Endodermal cell (in vitro differentiated cells): ENCODE data around the gene PIAS2. TPM values are rescaled to one million over a fixed set of nuclear protein-coding genes. Genes with fewer than 3 reads are reported as not detected.
"Not testable (repeated sequence)": the region's sequence is repeated elsewhere in the genome, so short reads cannot be mapped to it uniquely, and the experiment has no call there.

Experiments used
- DNase-seq: peaks from one replicate; pipeline ENCODE4 v3.0.0-alpha.2; 2017
- H3K27ac ChIP-seq: 2 replicates; pipeline ENCODE4 v1.5.1; 2013; ENCODE audit warnings: mild to moderate bottlenecking, low read depth, low read length, moderate library complexity
- H3K27me3 ChIP-seq: 2 replicates; pipeline ENCODE4 v1.6.1; 2013; ENCODE audit warnings: mild to moderate bottlenecking, low read length, moderate library complexity; ENCODE audit not compliant: insufficient read depth, control insufficient read depth, poor library complexity, severe bottlenecking
- H3K36me3 ChIP-seq: 2 replicates; pipeline ENCODE4 v1.7.0; 2013; ENCODE audit warnings: mild to moderate bottlenecking, low read length, moderate library complexity; ENCODE audit not compliant: control insufficient read depth, insufficient read depth
- H3K4me1 ChIP-seq: one replicate; pipeline ENCODE4 v1.7.0; 2013; ENCODE audit warnings: low read length; ENCODE audit not compliant: control insufficient read depth, insufficient read depth
- H3K4me3 ChIP-seq: 2 replicates; pipeline ENCODE4 v1.5.1; 2013; ENCODE audit warnings: mild to moderate bottlenecking, low read length, moderate library complexity
- H3K9ac ChIP-seq: 2 replicates; pipeline ENCODE4 v1.6.1; 2013; ENCODE audit warnings: mild to moderate bottlenecking, low read length, moderate library complexity; ENCODE audit not compliant: poor library complexity, severe bottlenecking; ENCODE audit errors: extremely low read depth
- H3K9me3 ChIP-seq: 2 replicates; pipeline ENCODE4 v1.6.1; 2013; ENCODE audit warnings: mild to moderate bottlenecking, low read length, moderate library complexity; ENCODE audit not compliant: control insufficient read depth
- H3K27ac Mint-ChIP-seq: 2 replicates; pipeline ENCODE4 v1.8.0; 2020; ENCODE audit warnings: mixed read lengths
- H3K27me3 Mint-ChIP-seq: 2 replicates; pipeline ENCODE4 v1.8.0; 2021; ENCODE audit warnings: mild to moderate bottlenecking, mixed read lengths; ENCODE audit not compliant: insufficient read depth
- H3K36me3 Mint-ChIP-seq: 2 replicates; pipeline ENCODE4 v1.8.0; 2020; ENCODE audit warnings: low read depth, mixed read lengths
- H3K4me1 Mint-ChIP-seq: 2 replicates; pipeline ENCODE4 v1.8.0; 2020; ENCODE audit warnings: mixed read lengths
- H3K4me3 Mint-ChIP-seq: 2 replicates; pipeline ENCODE4 v1.8.0; 2020; ENCODE audit warnings: mild to moderate bottlenecking, moderate library complexity, mixed read lengths
- H3K9me3 Mint-ChIP-seq: 2 replicates; pipeline ENCODE4 v1.8.0; 2020; ENCODE audit warnings: mild to moderate bottlenecking, mixed read lengths
- WGBS, 2 experiments: methylation state at CpG; one replicate each; pipeline versions ENCODE4 v1.1.5 to v1.1.7; 2013; ENCODE audit warnings: missing lambda C conversion rate in 2 of 2, mixed read lengths in 1 of 2; ENCODE audit not compliant: insufficient coverage in 1 of 2, insufficient read length in 1 of 2; 5-methylcytosine and 5-hydroxymethylcytosine counted together
- total RNA-seq, 2 donors: library from RNA; stranded (reverse); fragmentation: NEBNext Ultra II Directional in 1 of 2; extraction: Animal tissue kit (Norgen Biotek cat#: 25700) in 1 of 2; gene quantifications; 2 replicates in 1 of 2; 3 replicates in 1 of 2; pipeline ENCODE4 v1.2.1, GENCODE V29; 2021
- TF ChIP-seq, protein P1 (sequence below): fragments of 200-600 bp; sonication (generic); conservative IDR thresholded peaks from 2 replicates; pipeline ENCODE4 v1.5.0; 2021; ENCODE audit warnings: antibody characterized with exemption, mild to moderate bottlenecking

Gene PIAS2
- total RNA-seq, 2 donors from 2014 or later: 34.8 to 52.0 TPM

DNA sequence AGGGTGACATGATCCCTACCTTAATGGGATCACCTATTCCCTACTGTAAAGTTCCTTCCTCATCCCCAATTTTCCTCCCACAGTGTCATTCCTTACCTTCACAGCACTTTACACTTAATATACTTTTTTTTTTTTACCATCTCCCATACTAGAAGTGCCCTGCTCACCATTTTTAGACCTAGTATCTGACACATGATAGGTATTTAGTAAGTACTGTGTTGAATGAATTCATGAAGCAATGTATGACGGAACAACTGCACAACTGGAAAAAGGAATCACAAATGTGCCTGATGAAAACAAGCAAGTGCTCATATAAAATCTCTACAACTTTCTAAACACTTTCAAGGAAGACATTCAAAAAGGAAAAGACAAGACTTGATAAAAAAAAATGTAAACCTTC, 83.4 kb downstream of the PIAS2 start:
- H3K36me3 Mint-ChIP-seq: peaks cover 19% of the 10 kb centered on the region
- H3K9me3 Mint-ChIP-seq: no peaks in the 10 kb centered on the region
- no peaks in the 10 kb centered on the region for H3K27me3 Mint-ChIP-seq
- no peak overlapping the region for H3K9ac ChIP-seq
- H3K4me3 Mint-ChIP-seq: no peak overlapping the region
- no peaks in the 10 kb centered on the region for H3K9me3 ChIP-seq
- TF ChIP-seq, protein P1, sequence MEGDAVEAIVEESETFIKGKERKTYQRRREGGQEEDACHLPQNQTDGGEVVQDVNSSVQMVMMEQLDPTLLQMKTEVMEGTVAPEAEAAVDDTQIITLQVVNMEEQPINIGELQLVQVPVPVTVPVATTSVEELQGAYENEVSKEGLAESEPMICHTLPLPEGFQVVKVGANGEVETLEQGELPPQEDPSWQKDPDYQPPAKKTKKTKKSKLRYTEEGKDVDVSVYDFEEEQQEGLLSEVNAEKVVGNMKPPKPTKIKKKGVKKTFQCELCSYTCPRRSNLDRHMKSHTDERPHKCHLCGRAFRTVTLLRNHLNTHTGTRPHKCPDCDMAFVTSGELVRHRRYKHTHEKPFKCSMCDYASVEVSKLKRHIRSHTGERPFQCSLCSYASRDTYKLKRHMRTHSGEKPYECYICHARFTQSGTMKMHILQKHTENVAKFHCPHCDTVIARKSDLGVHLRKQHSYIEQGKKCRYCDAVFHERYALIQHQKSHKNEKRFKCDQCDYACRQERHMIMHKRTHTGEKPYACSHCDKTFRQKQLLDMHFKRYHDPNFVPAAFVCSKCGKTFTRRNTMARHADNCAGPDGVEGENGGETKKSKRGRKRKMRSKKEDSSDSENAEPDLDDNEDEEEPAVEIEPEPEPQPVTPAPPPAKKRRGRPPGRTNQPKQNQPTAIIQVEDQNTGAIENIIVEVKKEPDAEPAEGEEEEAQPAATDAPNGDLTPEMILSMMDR: no peak
- H3K36me3 ChIP-seq: peaks cover 21% of the 10 kb centered on the region
- H3K4me1 Mint-ChIP-seq: no peaks in the 10 kb centered on the region
- no peak overlapping the region for H3K27ac Mint-ChIP-seq
- H3K27ac ChIP-seq: no peak overlapping the region
- H3K27me3 ChIP-seq: no peaks in the 10 kb centered on the region
- DNase-seq: no peak
- H3K4me3 ChIP-seq: no peak overlapping the region
- WGBS, 2 experiments: 100% methylated on average over 1 of the region's 1 CpG; no CpG with 5 or more reads in 1 of the 2 experiments
- H3K4me1 ChIP-seq: no peaks in the 10 kb centered on the region

DNA sequence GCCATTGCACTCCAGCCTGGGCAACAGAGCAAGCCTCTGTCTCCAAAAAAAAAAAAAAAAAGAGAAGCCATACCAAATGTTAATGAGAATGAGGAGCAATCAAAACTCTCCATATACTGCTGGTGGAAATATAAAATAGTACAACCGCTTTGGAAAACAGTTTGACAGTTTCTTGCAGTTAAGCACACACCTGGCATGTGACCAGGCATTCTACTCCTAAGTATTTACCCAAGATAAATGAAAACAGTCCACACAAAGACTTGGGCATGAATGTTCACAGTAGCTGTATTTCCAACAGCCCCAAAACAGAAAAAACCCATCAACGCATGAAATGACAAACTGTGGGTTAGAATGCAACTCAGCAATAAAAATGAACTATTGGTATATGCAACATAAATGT, 84.5 kb downstream of the PIAS2 start:
- Mint-ChIP-seq H3K27ac (no peak overlapping the region), H3K36me3 (peaks cover 19% of the 10 kb centered on the region), H3K4me3 (no peak overlapping the region), H3K9me3 (no peaks in the 10 kb centered on the region), H3K4me1 (no peaks in the 10 kb centered on the region), H3K27me3 (no peaks in the 10 kb centered on the region)
- TF ChIP-seq, protein P1: no peak
- 100% methylated on average over 1 of the region's 2 CpGs for WGBS, 2 experiments
- DNase-seq: no peak
- Histone ChIP-seq H3K9me3 (no peaks in the 10 kb centered on the region), H3K4me3 (no peak overlapping the region), H3K4me1 (no peaks in the 10 kb centered on the region), H3K27ac (no peak overlapping the region), H3K9ac (no peak overlapping the region), H3K27me3 (no peaks in the 10 kb centered on the region), H3K36me3 (peaks cover 26% of the 10 kb centered on the region)

DNA sequence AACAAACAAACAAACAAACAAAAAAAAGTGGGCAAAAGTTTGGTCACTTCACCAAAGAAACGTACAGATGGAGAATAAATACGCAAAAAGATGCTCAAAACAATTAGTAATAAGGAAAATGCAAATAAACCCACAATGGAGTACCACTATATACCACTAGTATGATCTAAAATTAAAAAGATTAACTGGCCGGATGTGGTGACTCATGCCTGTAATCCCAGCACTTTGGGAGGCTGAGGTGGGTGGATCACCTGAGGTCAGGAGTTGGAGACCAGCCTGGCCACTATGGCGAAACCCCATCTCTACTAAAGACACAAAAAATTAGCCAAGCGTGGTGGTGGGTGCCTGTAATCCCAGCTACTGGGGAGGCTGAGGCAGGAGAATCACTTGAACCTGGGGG, 84.9 kb downstream of the PIAS2 start:
- H3K27ac Mint-ChIP-seq, H3K4me3 ChIP-seq, H3K27me3 ChIP-seq, DNase-seq, H3K9ac ChIP-seq, H3K9me3 Mint-ChIP-seq, H3K4me1 Mint-ChIP-seq, H3K27ac ChIP-seq, H3K27me3 Mint-ChIP-seq, H3K4me3 Mint-ChIP-seq, H3K9me3 ChIP-seq, H3K4me1 ChIP-seq: not testable (repeated sequence)
- peaks cover 23% of the 10 kb centered on the region for H3K36me3 Mint-ChIP-seq
- H3K36me3 ChIP-seq: peaks cover 27% of the 10 kb centered on the region
- 92 to 95% methylated on average over 2 to 5 of the region's 5 CpGs for WGBS, 2 experiments

DNA sequence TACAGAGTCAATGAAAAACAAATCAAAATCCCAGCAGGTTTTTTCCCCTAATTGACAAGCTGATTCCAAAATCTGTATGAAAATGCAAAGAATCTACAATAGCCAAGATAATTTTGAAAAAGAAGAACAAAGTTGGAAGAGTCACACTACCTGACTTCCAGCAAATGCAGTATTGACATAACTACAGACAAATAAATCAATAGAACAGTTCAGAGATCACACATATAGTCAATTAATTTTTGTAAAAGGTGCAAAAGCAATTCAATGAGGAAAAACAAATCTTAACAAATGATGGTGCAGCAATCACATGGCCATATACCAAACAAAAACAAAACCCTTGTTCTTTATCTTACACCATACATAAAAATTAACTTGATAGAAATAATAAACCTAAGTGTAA, 85.9 kb downstream of the PIAS2 start:
- Mint-ChIP-seq H3K4me3 (no peak overlapping the region), H3K36me3 (peaks cover 30% of the 10 kb centered on the region), H3K27ac (no peak overlapping the region), H3K27me3 (no peaks in the 10 kb centered on the region), H3K9me3 (no peaks in the 10 kb centered on the region), H3K4me1 (no peaks in the 10 kb centered on the region)
- no peak overlapping the region for H3K9ac ChIP-seq
- H3K4me1 ChIP-seq: no peaks in the 10 kb centered on the region
- DNase-seq: no peak
- H3K9me3 ChIP-seq: no peaks in the 10 kb centered on the region
- peaks cover 33% of the 10 kb centered on the region for H3K36me3 ChIP-seq
- H3K4me3 ChIP-seq: no peak overlapping the region
- no peaks in the 10 kb centered on the region for H3K27me3 ChIP-seq
- TF ChIP-seq, protein P1: no peak
- H3K27ac ChIP-seq: no peak overlapping the region
